ENCODE results near the gene TMEM9. TPM values are rescaled to one million over a fixed set of nuclear protein-coding genes. Genes with fewer than 3 reads are reported as not detected.

TMEM9 gene
- total RNA-seq, 1 donor from 2014 or later, result 109 TPM

DNA sequence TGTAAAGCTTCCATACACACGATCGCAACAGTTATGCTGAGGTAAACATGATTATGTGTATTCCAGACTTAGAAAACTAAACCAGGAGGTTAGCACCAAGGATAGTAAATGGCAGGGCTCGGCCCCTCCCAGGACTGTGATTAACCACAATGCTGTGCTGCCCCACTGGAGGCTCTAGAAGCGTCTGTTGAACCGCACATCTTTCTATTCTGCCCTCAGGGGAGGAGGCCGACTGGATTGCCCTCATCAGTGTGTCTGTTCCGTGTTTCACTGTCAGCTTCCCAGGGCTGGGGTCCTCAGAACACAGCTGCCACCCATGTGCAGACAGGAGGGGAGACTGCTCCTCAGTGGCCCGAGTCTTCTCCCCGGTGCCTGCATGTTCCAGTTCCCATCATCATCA lies 14.5 kb downstream of the TMEM9 start:
- TF ChIP-seq EZH2 (IDR thresholded peaks at IDR 0.05) (no peak), EZH2phosphoT487 (IDR thresholded peaks at IDR 0.05) (no peak)
- TF ChIP-seq, protein P1, sequence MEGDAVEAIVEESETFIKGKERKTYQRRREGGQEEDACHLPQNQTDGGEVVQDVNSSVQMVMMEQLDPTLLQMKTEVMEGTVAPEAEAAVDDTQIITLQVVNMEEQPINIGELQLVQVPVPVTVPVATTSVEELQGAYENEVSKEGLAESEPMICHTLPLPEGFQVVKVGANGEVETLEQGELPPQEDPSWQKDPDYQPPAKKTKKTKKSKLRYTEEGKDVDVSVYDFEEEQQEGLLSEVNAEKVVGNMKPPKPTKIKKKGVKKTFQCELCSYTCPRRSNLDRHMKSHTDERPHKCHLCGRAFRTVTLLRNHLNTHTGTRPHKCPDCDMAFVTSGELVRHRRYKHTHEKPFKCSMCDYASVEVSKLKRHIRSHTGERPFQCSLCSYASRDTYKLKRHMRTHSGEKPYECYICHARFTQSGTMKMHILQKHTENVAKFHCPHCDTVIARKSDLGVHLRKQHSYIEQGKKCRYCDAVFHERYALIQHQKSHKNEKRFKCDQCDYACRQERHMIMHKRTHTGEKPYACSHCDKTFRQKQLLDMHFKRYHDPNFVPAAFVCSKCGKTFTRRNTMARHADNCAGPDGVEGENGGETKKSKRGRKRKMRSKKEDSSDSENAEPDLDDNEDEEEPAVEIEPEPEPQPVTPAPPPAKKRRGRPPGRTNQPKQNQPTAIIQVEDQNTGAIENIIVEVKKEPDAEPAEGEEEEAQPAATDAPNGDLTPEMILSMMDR (IDR thresholded peaks at IDR 0.05), result no peak
- Histone ChIP-seq H3K4me2 (no peak overlapping the region), H3K4me3 (no peak overlapping the region), H3F3A (ENCODE audit: low read depth) (no peaks in the 10 kb centered on the region), H3K27me3 (no peaks in the 10 kb centered on the region), H3K9ac (no peak overlapping the region), H3K9me3 (ENCODE audit: low read depth) (no peaks in the 10 kb centered on the region), H3K36me3 (no peaks in the 10 kb centered on the region), H3K27ac (no peak overlapping the region), H4K20me1 (ENCODE audit: low read depth) (peaks cover 20% of the 10 kb centered on the region), H2AFZ (replicated peaks) (no peak overlapping the region), H3K79me2 (ENCODE audit: low read depth) (no peaks in the 10 kb centered on the region), H3K4me1 (peaks cover 5% of the 10 kb centered on the region)
- Mint-ChIP-seq H3K27ac (no peak overlapping the region), H3K36me3 (peaks cover 30% of the 10 kb centered on the region), H3K9me3 (no peaks in the 10 kb centered on the region), H3K4me1 (peaks cover 9% of the 10 kb centered on the region), H3K27me3 (ENCODE audit: insufficient read depth, low read depth) (peaks cover 6% of the 10 kb centered on the region), H3K4me3 (no peak overlapping the region)
- DNase-seq (ENCODE audit: low spot score), result no peak

DNA sequence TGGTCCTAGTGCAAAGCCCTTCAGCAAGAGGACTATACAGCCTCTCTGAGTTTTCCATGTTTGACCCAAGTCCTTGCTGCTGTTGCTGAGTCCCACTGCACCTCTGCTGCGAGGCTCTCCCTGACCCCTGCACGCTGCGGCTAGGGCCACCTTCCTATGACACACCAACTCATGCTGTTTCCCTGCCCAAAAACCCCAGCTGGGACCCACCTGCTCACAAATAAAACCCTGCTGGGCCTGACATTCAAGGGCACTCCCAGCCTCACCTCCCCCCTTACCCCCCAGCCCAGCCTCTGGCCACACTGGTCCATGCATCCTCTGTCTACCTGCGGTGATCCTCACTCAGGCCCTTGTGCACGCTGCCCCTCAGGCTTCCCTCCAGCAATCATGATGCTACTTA lies 15.0 kb downstream of the TMEM9 start:
- Histone ChIP-seq H3K36me3 (no peaks in the 10 kb centered on the region), H3K27me3 (no peaks in the 10 kb centered on the region), H2AFZ (replicated peaks) (no peak overlapping the region), H3K27ac (no peak overlapping the region), H4K20me1 (ENCODE audit: low read depth) (peaks cover 20% of the 10 kb centered on the region), H3K79me2 (ENCODE audit: low read depth) (no peaks in the 10 kb centered on the region), H3K4me1 (peaks cover 5% of the 10 kb centered on the region), H3K4me3 (no peak overlapping the region), H3K9ac (no peak overlapping the region), H3K9me3 (ENCODE audit: low read depth) (no peaks in the 10 kb centered on the region), H3F3A (ENCODE audit: low read depth) (no peaks in the 10 kb centered on the region), H3K4me2 (no peak overlapping the region)
- Mint-ChIP-seq H3K4me3 (no peak overlapping the region), H3K36me3 (peaks cover 31% of the 10 kb centered on the region), H3K27me3 (ENCODE audit: insufficient read depth, low read depth) (peaks cover 5% of the 10 kb centered on the region), H3K27ac (no peak overlapping the region), H3K4me1 (peaks cover 9% of the 10 kb centered on the region), H3K9me3 (no peaks in the 10 kb centered on the region)
- TF ChIP-seq EZH2 (IDR thresholded peaks at IDR 0.05) (no peak), EZH2phosphoT487 (IDR thresholded peaks at IDR 0.05) (no peak)
- TF ChIP-seq, protein P1 (IDR thresholded peaks at IDR 0.05), result no peak
- no peak for DNase-seq (ENCODE audit: low spot score)

DNA sequence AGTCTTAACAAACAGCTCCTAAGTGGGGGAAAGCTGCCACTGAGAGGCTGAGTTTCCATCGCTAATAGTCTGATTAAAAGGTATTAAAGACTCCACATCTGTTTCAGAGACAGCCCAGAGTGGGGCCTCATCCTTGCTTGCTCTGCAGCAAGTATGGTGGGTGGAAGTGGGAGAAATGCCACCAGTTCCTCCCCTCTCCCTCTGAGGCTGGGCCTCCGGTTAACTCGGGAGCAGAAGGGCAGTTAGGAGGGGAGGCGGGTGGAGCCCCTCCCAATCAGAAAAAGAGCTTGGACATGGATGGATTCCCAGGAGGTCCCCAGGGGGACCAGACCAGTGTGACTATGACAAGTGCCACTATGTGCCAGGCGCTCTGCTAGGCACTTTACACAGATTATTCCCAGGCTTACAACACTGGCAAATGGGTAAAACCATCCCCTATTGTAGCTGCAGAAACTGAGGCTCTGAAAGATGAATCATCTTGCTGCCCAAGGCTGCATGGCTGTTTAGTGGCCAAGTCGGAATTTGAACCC lies 15.9 kb downstream of the TMEM9 start:
- H3K36me3 ChIP-seq, result no peaks in the 10 kb centered on the region

More for the DNA sequence above, 15.9 kb downstream of the TMEM9 start:
- peaks cover 20% of the 10 kb centered on the region for H4K20me1 ChIP-seq (ENCODE audit: low read depth)
- no peak overlapping the region for H2AFZ ChIP-seq (replicated peaks)
- TF ChIP-seq EZH2 (IDR thresholded peaks at IDR 0.05) (no peak), EZH2phosphoT487 (IDR thresholded peaks at IDR 0.05) (no peak)
- TF ChIP-seq, protein P1 (IDR thresholded peaks at IDR 0.05), result no peak
- no peak overlapping the region for H3K4me3 ChIP-seq
- H3K9me3 Mint-ChIP-seq, result no peaks in the 10 kb centered on the region
- H3K4me1 Mint-ChIP-seq, result peaks cover 12% of the 10 kb centered on the region
- no peaks in the 10 kb centered on the region for H3K9me3 ChIP-seq (ENCODE audit: low read depth)
- no peak for DNase-seq (ENCODE audit: low spot score)
- H3K27me3 Mint-ChIP-seq (ENCODE audit: insufficient read depth, low read depth), result peaks cover 4% of the 10 kb centered on the region
- no peak overlapping the region for H3K27ac Mint-ChIP-seq
- peaks cover 31% of the 10 kb centered on the region for H3K36me3 Mint-ChIP-seq
- peaks cover 5% of the 10 kb centered on the region for H3K4me1 ChIP-seq
- H3K4me2 ChIP-seq, result no peak overlapping the region
- H3K4me3 Mint-ChIP-seq, result no peak overlapping the region
- no peak overlapping the region for H3K9ac ChIP-seq
- no peaks in the 10 kb centered on the region for H3K79me2 ChIP-seq (ENCODE audit: low read depth)
- no peak overlapping the region for H3K27ac ChIP-seq
- no peaks in the 10 kb centered on the region for H3K27me3 ChIP-seq
- no peaks in the 10 kb centered on the region for H3F3A ChIP-seq (ENCODE audit: low read depth)

All from neural progenitor cell (in vitro differentiated cells).